Colonic mucosa (tissue), 4 donors: ENCODE measurements around the gene PSMC2. TPM values are rescaled to one million over a fixed set of nuclear protein-coding genes. Genes with fewer than 3 reads are reported as not detected.

Experiments used
- DNase-seq: peaks from one replicate; pipeline ENCODE4 v3.0.0-alpha.2; 2020
- H3K27ac ChIP-seq: fragments of 200-600 bp; one replicate; pipeline ENCODE4 v1.8.0; 2021
- H3K27me3 ChIP-seq: fragments of 200-600 bp; one replicate; pipeline ENCODE4 v1.8.0; 2021
- H3K36me3 ChIP-seq: fragments of 200-600 bp; one replicate; pipeline ENCODE4 v1.8.0; 2021
- H3K4me1 ChIP-seq: fragments of 200-600 bp; one replicate; pipeline ENCODE4 v1.8.0; 2021; ENCODE audit warnings: mild to moderate bottlenecking
- H3K4me3 ChIP-seq: fragments of 200-600 bp; one replicate; pipeline ENCODE4 v1.8.0; 2021
- H3K9ac ChIP-seq, 2 donors: one replicate each; pipeline ENCODE4 v1.7.0; 2013; ENCODE audit warnings: control low read depth in 2 of 2, low read depth in 2 of 2, low read length in 2 of 2
- H3K9me3 ChIP-seq: fragments of 200-600 bp; one replicate; pipeline ENCODE4 v1.8.0; 2021
- intact Hi-C: fragments of 100-400 bp; cut with DNase I; formaldehyde crosslinking; loops from one replicate; pipeline ENCODE4 v1.14.1; 2022
- total RNA-seq, 2 donors: library from RNA; stranded (reverse); fragmentation: NEBNext Ultra II Directional in 1 of 2; extraction: Animal tissue kit (Norgen Biotek cat#: 25700) in 1 of 2; gene quantifications; one replicate each; pipeline ENCODE4 v1.2.1, GENCODE V29; 2021
- TF ChIP-seq, protein P1 (sequence below): fragments of 200-600 bp; IDR thresholded peaks from one replicate; pipeline ENCODE4 v1.8.0; 2022; ENCODE audit warnings: antibody characterized with exemption, mild to moderate bottlenecking
- donor health status: healthy.
- donor health status: DM: no; HTN: no; CAD: no.
- donor health status: DM: no; HTN: no; CAD: no.

Gene PSMC2
- total RNA-seq, 2 donors from 2014 or later = 75.6 to 109 TPM

DNA sequence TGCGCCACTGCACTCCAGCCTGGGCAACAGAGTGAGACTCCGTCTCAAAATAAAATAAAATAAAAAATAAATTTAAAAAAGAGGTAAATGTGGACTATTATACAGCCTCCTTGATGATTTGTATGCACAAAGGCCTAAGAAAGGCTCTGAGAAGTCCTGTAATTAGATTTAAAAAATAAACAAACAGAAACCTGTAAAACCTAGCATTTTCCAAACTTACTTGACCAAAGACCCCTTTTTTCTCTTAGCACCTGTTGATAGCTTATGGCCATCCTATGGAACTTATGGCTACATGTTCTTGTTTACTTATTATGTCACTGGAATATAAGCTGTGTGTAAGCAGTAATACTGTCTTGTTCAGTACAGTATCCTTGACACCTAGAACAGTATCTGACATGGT is 8.6 kb upstream of the PSMC2 start:
- no peaks in the 10 kb centered on the region for H3K27me3 ChIP-seq
- H3K9ac ChIP-seq = no peak overlapping the region
- TF ChIP-seq, protein P1, sequence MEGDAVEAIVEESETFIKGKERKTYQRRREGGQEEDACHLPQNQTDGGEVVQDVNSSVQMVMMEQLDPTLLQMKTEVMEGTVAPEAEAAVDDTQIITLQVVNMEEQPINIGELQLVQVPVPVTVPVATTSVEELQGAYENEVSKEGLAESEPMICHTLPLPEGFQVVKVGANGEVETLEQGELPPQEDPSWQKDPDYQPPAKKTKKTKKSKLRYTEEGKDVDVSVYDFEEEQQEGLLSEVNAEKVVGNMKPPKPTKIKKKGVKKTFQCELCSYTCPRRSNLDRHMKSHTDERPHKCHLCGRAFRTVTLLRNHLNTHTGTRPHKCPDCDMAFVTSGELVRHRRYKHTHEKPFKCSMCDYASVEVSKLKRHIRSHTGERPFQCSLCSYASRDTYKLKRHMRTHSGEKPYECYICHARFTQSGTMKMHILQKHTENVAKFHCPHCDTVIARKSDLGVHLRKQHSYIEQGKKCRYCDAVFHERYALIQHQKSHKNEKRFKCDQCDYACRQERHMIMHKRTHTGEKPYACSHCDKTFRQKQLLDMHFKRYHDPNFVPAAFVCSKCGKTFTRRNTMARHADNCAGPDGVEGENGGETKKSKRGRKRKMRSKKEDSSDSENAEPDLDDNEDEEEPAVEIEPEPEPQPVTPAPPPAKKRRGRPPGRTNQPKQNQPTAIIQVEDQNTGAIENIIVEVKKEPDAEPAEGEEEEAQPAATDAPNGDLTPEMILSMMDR = no peak
- H3K4me1 ChIP-seq = peaks cover 7% of the 10 kb centered on the region
- no peak overlapping the region for H3K27ac ChIP-seq
- no peak overlapping the region for H3K4me3 ChIP-seq
- no peaks in the 10 kb centered on the region for H3K9me3 ChIP-seq
- no peaks in the 10 kb centered on the region for H3K36me3 ChIP-seq
- DNase-seq = no peak
- intact Hi-C loops = loop anchor here (5.0 kb wide), 1 partner anchor 37 kb away; no protein-coding TSS in a partner anchor

DNA sequence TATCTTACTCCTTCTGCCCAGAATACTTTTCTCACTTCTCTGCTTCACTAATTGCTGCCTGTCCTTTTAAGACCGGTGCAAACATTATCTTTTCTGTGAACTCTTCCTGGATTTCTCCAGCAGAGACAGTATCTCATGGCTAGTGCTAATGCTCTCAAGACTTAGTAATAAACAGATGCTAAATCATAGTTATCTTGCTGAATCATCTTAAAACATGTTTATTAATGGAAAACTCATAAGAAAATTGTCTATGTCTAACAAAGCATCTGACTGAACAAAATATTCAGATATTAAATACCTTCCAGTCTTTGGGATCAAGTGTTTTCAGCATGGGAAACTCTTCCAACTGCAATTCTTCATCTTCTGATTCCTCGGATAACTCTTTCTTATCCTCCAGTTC is 6.0 kb upstream of the PSMC2 start:
- H3K9ac ChIP-seq = no peak overlapping the region
- no peak for DNase-seq
- no peaks in the 10 kb centered on the region for H3K27me3 ChIP-seq
- peaks cover 7% of the 10 kb centered on the region for H3K4me1 ChIP-seq
- H3K27ac ChIP-seq = no peak overlapping the region
- H3K36me3 ChIP-seq = no peaks in the 10 kb centered on the region
- intact Hi-C loops = no loop called here
- no peaks in the 10 kb centered on the region for H3K9me3 ChIP-seq
- no peak overlapping the region for H3K4me3 ChIP-seq
- TF ChIP-seq, protein P1 = no peak

DNA sequence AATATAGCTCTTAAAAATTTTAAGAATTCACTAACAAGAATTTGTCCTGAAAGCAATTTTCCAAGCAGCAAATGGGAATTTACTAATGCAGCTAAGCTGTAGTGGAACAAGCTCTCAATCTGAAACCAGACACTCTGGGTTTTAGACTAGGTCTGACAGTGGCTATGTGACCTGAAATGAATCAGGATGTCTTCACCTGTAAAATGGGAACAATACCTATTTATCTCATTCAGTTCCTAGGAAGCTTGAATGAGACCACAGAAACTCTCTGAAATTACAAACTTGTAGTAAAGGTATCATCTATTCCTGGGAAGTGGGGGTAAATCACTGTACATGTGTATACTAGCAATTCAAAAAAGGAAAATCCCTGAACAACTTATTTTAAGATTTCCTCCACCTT is 4.1 kb upstream of the PSMC2 start:
- H3K4me1 ChIP-seq = peaks cover 7% of the 10 kb centered on the region
- peak overlapping the region; percentile 99 for H3K4me3 ChIP-seq

DNA sequence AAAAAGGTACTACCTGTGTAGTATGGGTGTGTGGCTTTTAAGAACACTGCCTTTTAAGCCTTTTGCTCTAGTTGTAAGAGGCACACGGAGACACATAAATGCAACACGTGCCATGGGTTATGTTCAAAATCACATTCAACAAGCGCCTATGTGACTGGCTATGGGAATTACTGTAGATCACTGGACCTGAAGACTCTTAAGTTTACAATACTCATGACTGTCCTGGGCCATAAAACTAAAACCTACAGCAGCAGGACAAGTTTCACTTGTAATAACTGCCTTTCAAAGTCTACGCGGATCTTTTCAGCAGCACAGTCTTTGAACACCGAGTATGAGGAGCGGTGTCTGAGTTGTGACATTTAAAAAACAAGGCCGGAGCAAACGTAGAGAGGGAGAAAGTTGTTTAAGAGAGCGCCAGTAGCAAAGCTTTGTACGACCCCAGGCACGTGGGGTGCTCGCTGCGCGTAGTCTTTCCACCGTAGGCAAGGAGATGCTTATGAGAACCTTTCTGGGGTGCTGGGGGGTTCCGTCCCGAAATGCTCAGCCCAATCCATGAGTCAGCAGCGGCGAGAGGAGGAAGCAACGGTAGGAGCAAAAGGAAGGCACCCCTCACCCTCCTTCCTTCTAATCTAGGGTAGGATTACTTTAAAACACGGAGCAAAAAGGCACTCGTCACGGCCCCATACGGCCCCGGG is 3.5 kb upstream of the PSMC2 start:
- no peaks in the 10 kb centered on the region for H3K36me3 ChIP-seq
- H3K9ac ChIP-seq = peak overlapping the region; percentile 95 to 98
- H3K4me3 ChIP-seq = peak overlapping the region; percentile 99
- H3K9me3 ChIP-seq = no peaks in the 10 kb centered on the region
- intact Hi-C loops = no loop called here
- H3K4me1 ChIP-seq = peaks cover 7% of the 10 kb centered on the region
- H3K27me3 ChIP-seq = no peaks in the 10 kb centered on the region
- TF ChIP-seq, protein P1 = no peak
- peak; percentile 39 for DNase-seq
- H3K27ac ChIP-seq = peak overlapping the region; percentile 83

More for the DNA sequence above, 4.1 kb upstream of the PSMC2 start:
- Histone ChIP-seq H3K9me3 (no peaks in the 10 kb centered on the region), H3K9ac (peak overlapping the region; percentile 95 to 98), H3K36me3 (no peaks in the 10 kb centered on the region), H3K27me3 (no peaks in the 10 kb centered on the region), H3K27ac (no peak overlapping the region)
- intact Hi-C loops = no loop called here
- DNase-seq = no peak
- TF ChIP-seq, protein P1 = no peak

DNA sequence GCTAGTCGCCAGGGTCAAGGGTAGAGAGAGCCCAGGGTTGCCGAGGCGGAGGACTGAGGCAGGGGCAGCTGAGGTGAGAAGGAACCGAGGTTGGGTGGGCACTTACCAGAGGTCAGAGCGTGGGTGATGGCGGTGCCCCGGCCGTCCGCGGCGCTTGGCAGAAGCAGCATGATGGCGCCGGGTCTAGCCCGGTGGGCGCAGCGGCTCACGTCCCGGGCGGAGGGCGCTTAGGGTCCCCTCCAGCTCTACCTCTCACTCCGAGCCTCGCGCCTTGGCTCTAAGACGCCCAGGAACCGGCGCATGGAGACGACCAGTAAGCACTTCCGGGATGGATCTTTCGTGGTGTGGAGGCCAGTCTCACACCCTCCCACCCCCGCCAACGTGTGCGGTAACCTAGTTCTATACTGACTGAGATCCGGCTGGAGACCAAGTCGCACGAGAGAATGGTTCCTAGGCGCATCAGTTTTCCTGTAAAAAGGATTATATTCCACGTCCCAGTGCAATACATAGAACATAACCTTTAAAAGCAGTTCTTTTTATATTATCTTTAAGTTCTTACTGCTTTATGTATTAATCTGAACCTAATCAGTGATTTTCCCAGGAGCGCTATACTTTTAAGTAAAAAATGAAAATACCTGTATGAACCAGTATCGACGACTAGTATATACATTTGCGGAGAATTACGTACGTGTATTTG is 2.8 kb upstream of the PSMC2 start, which contains the start of gene DNAJC2:
DNAJC2 (minus strand) TSS at position 315 of the 697 bp plus-strand sequence; CDS start at position 170, 145 bp downstream.
- H3K4me3 ChIP-seq = peak within 1 kb of the TSS; percentile 99
- intact Hi-C loops = no loop called here
- DNase-seq = peak; percentile 90
- peaks cover 7% of the 10 kb centered on the region for H3K4me1 ChIP-seq
- peak within 1 kb of the TSS; percentile 83 for H3K27ac ChIP-seq
- no peaks in the 10 kb centered on the region for H3K9me3 ChIP-seq
- TF ChIP-seq, protein P1 = no peak
- H3K36me3 ChIP-seq = no peaks in the 10 kb centered on the region
- no peaks in the 10 kb centered on the region for H3K27me3 ChIP-seq
- peak within 1 kb of the TSS; percentile 95 to 98 for H3K9ac ChIP-seq
